GM12878 (cell line): Measurements from ENCODE around the gene PDE6A. TPM values are rescaled to one million over a fixed set of nuclear protein-coding genes. Genes with fewer than 3 reads are reported as not detected.

Experiments
- ATAC-seq: fragments of 200-7000 bp; cut with Tn5 transposase; 3 replicates; pipeline ENCODE4 v1.9.1; 2020; ENCODE audit warnings: mild to moderate bottlenecking, moderate library complexity
- BruUV-seq: library from RNA; stranded (reverse); fragments of 400-500 nt; replicated peaks from 2 replicates; lab custom pipeline; 2021; lab: Mats Ljungman, UMichigan
- CTCF ChIA-PET: fragments of 300-600 bp; sonication (Branson Sonifier 250); formaldehyde crosslinking; extraction: SDS; loops from one replicate; lab custom pipeline; 2021; ENCODE audit warnings: inconsistent platforms; lab: Yijun Ruan, JAX
- POLR2A ChIA-PET: fragments of 350-600 bp; formaldehyde crosslinking; extraction: SDS; loops from one replicate; lab custom pipeline; 2021; ENCODE audit warnings: inconsistent platforms; lab: Charles Lee
- RAD21 ChIA-PET: fragments of 300-600 bp; sonication (Branson Sonifier 250); formaldehyde crosslinking; loops from one replicate; lab custom pipeline; 2023; ENCODE audit warnings: antibody characterized with exemption; ENCODE audit not compliant: unreplicated experiment; lab: Charles Lee
- SMC1A ChIA-PET: fragments of 300-600 bp; sonication (Branson Sonifier 250); formaldehyde crosslinking; loops from one replicate; lab custom pipeline; 2023; ENCODE audit not compliant: unreplicated experiment, uncharacterized antibody; lab: Charles Lee
- DNase-seq: peaks from one replicate; pipeline ENCODE4 v3.0.0-alpha.2; 2011; ENCODE audit warnings: low read depth, low spot score
- FAIRE-seq: peaks from 3 replicates; lab custom pipeline; 2011; peaks lifted over from hg19 to GRCh38; lab: Jason Lieb, UNC
- H2AFZ ChIP-seq: 2 replicates; pipeline ENCODE4 v1.6.0; 2011; ENCODE audit warnings: low read depth, low read length, control low read depth; ENCODE audit not compliant: control insufficient read depth
- H3K27ac ChIP-seq: 2 replicates; pipeline ENCODE4 v1.5.1; 2011; ENCODE audit warnings: control low read depth; ENCODE audit not compliant: control insufficient read depth, insufficient read depth
- H3K27me3 ChIP-seq, 2 experiments: replicated peaks in 1 of 2; 2 replicates each; pipeline versions ENCODE4 v1.6.0 to v1.6.1; 2011; ENCODE audit warnings: low read length in 1 of 2; ENCODE audit not compliant: control insufficient read depth in 2 of 2, insufficient read depth in 2 of 2
- H3K36me3 ChIP-seq, 2 experiments: 2 replicates each; pipeline ENCODE4 v1.5.1; 2011; ENCODE audit warnings: low read length in 1 of 2; ENCODE audit not compliant: control insufficient read depth in 2 of 2, insufficient read depth in 2 of 2
- H3K4me1 ChIP-seq: 2 replicates; pipeline ENCODE4 v1.6.1; 2011; ENCODE audit warnings: mild to moderate bottlenecking, low read length, moderate library complexity, mixed read lengths; ENCODE audit not compliant: control insufficient read depth, insufficient read depth
- H3K4me2 ChIP-seq: 2 replicates; pipeline ENCODE4 v1.6.0; 2011; ENCODE audit warnings: control low read depth; ENCODE audit not compliant: control insufficient read depth, insufficient read depth
- H3K4me3 ChIP-seq: fragments of 200-600 bp; sonication (generic); 2 replicates; pipeline ENCODE4 v1.5.1; 2016
- H3K79me2 ChIP-seq: 2 replicates; pipeline ENCODE4 v1.6.0; 2011; ENCODE audit warnings: low read length; ENCODE audit not compliant: control insufficient read depth, insufficient read depth
- H3K9ac ChIP-seq: 2 replicates; pipeline ENCODE4 v1.8.0; 2011; ENCODE audit warnings: low read length, control low read depth, mixed read lengths; ENCODE audit not compliant: control insufficient read depth, insufficient read depth
- H3K9me3 ChIP-seq: replicated peaks from 3 replicates; pipeline ENCODE4 v1.5.1; 2011; ENCODE audit warnings: mild to moderate bottlenecking, low read length; ENCODE audit not compliant: control insufficient read depth, insufficient read depth
- H4K20me1 ChIP-seq: 2 replicates; pipeline ENCODE4 v1.6.0; 2011; ENCODE audit not compliant: control insufficient read depth, insufficient read depth
- CBFB ChIP-seq: IDR thresholded peaks from 2 replicates; pipeline ENCODE4 v1.6.1; 2016; ENCODE audit warnings: antibody characterized with exemption, low read depth
- CTCF ChIP-seq, 3 experiments: IDR thresholded peaks in 2 of 3; conservative IDR thresholded peaks in 1 of 3; 2 replicates each; pipeline ENCODE4 v1.5.1; 2011; ENCODE audit warnings: low read depth in 3 of 3, low read length in 3 of 3, mild to moderate bottlenecking in 3 of 3, control low read depth in 2 of 3, moderate library complexity in 2 of 3, inconsistent platforms in 1 of 3, mixed read lengths in 1 of 3; ENCODE audit not compliant: control insufficient read depth in 2 of 3, insufficient read depth in 1 of 3; ENCODE audit errors: extremely low read depth in 1 of 3
- EZH2 ChIP-seq: IDR thresholded peaks from 2 replicates; pipeline ENCODE4 v1.6.1; 2012; ENCODE audit warnings: low read depth, mild to moderate bottlenecking, control low read depth, inconsistent platforms, low read length, borderline replicate concordance; ENCODE audit not compliant: control insufficient read depth
- MEF2B ChIP-seq: fragments of 450-650 bp; IDR thresholded peaks from 2 replicates; pipeline ENCODE4 v1.6.1; 2018; ENCODE audit warnings: mild to moderate bottlenecking, moderate library complexity; ENCODE audit not compliant: partially characterized antibody, poor library complexity, severe bottlenecking
- MTA3 ChIP-seq: IDR thresholded peaks from 2 replicates; pipeline ENCODE4 v1.6.1; 2012; ENCODE audit warnings: low read length, inconsistent platforms, borderline replicate concordance
- NKRF ChIP-seq: fragments of 450-650 bp; conservative IDR thresholded peaks from 2 replicates; pipeline ENCODE4 v1.6.1; 2017; ENCODE audit warnings: mild to moderate bottlenecking, moderate library complexity
- RAD21 ChIP-seq: IDR thresholded peaks from 2 replicates; pipeline ENCODE4 v1.6.1; 2011; ENCODE audit warnings: mild to moderate bottlenecking, low read depth, low read length, moderate library complexity; ENCODE audit not compliant: insufficient read depth
- REST ChIP-seq: IDR thresholded peaks from 2 replicates; pipeline ENCODE4 v1.6.1; 2012; ENCODE audit warnings: mild to moderate bottlenecking, low read depth, low read length
- USF1 ChIP-seq: IDR thresholded peaks from 2 replicates; pipeline ENCODE4 v1.6.1; 2011; ENCODE audit warnings: borderline replicate concordance, low read depth, mild to moderate bottlenecking, moderate library complexity, mixed read lengths, low read length; ENCODE audit not compliant: insufficient read depth; ENCODE audit errors: extremely low read length
- ZNF217 ChIP-seq: fragments of 450-650 bp; IDR thresholded peaks from 2 replicates; pipeline ENCODE4 v1.6.1; 2017; ENCODE audit warnings: antibody characterized with exemption, mild to moderate bottlenecking
- WGBS: methylation state at CpG from one replicate; pipeline ENCODE4 v1.1.6; 2016; ENCODE audit warnings: low lambda C conversion rate; ENCODE audit not compliant: insufficient replicate concordance, insufficient coverage; ENCODE audit errors: missing lambda C conversion rate; 5-methylcytosine and 5-hydroxymethylcytosine counted together
- in situ Hi-C: fragments of 300-500 bp; cut with MboI; formaldehyde crosslinking; loops from 9 replicates; pipeline ENCODE4 v1.14.3; 2018; ENCODE audit warnings: mixed read lengths
- intact Hi-C: fragments of 100-400 bp; cut with micrococcal nuclease; formaldehyde crosslinking; loops from one replicate; pipeline ENCODE4 v1.14.2; 2022; ENCODE audit not compliant: unreplicated experiment
- polyA plus RNA-seq, 11 experiments: library from polyadenylated mRNA; depleted of rRNA in 4 of 11; unstranded in 6 of 11; stranded (reverse) in 5 of 11; fragments of >200 nt; fragmentation: Nextera tagmentation in 4 of 11; fragmentation: Illumina TruSeq in 1 of 11; extraction: Ambion mirVana in 4 of 11; extraction: Trizol in 1 of 11; gene quantifications; 1 replicate in 1 of 11; 2 replicates in 10 of 11; pipeline versions ENCODE4 v1.2.1 to v1.2.3, GENCODE V29; 2011 to 2016; ENCODE audit warnings: inconsistent platforms in 2 of 11, missing spikeins in 2 of 11, low read depth in 1 of 11
- total RNA-seq, 4 experiments: library from RNA; depleted of rRNA in 3 of 4; stranded (reverse); fragments of >200 nt in 3 of 4; fragmentation: Illumina TruSeq in 1 of 4; extraction: Trizol in 1 of 4; gene quantifications; 2 replicates each; pipeline versions ENCODE4 v1.2.1 to v1.2.3, GENCODE V29; 2013 to 2021

Gene PDE6A
- total and polyA plus RNA-seq, 10 of the 15 experiments (the other 5 are each of a cell fraction or from before 2014, with no cell fraction given), result 0.05 to 0.26 TPM; not detected in 8

- TF ChIP-seq USF1 (no peak), CTCF (IDR thresholded peaks at IDR 0.05 in 2 of 3, conservative IDR thresholded peaks at IDR 0.05 in 1 of 3; ENCODE audit: control insufficient read depth in 2 of 3, extremely low read depth in 1 of 3, insufficient read depth in 1 of 3, low read depth in 3 of 3, low read length in 3 of 3) (no peak), MEF2B (no peak)
These were observed 108.0 kb downstream of the PDE6A start (continued) for GRCh38 chr5:149836451-149837139.

- no peak overlapping the region for H2AFZ ChIP-seq
- SMC1A ChIA-PET, result interaction anchor here (0.6 to 6.4 kb wide), 25 partner anchors 9 to 201 kb away, joined by 3 to 81 read pairs (median 4); no protein-coding TSS in a partner anchor
- no peak overlapping the region for H3K9ac ChIP-seq
- H4K20me1 ChIP-seq, result no peaks in the 10 kb centered on the region
- no peak overlapping the region for H3K27ac ChIP-seq
- CTCF ChIA-PET, result interaction anchor here (0.6 to 15.7 kb wide), 38 partner anchors 13 to 432 kb away, joined by 3 to 462 read pairs (median 4); partner anchors contain the start of genes HMGXB3, SLC26A2 and TIGD6
- 44% methylated on average over 5 of the region's 5 CpGs for WGBS
- RAD21 ChIA-PET, result interaction anchor here (0.7 to 12.6 kb wide), 19 partner anchors 17 to 485 kb away, joined by 3 to 148 read pairs (median 5); partner anchors contain the start of gene SLC26A2
- BruUV-seq, result no TSS peak
- H3K27me3 ChIP-seq, result no peaks in the 10 kb centered on the region
- DNase-seq (no peak), FAIRE-seq (peak; percentile 86), ATAC-seq (peak; percentile 55)
- intact Hi-C loops (loop anchor here (1.0 kb wide), 1 partner anchor 156 kb away; no protein-coding TSS in a partner anchor), in situ Hi-C loops (no loop called here)
- H3K4me2 ChIP-seq, result no peak overlapping the region
- H3K4me1 ChIP-seq, result peaks cover 8% of the 10 kb centered on the region
- H3K4me3 ChIP-seq, result no peak overlapping the region
- H3K9me3 ChIP-seq, result no peaks in the 10 kb centered on the region
- peaks cover 7 to 36% of the 10 kb centered on the region in 2 experiments; a peak in 3 of 4 replicates for H3K36me3 ChIP-seq
- no peaks in the 10 kb centered on the region for H3K79me2 ChIP-seq
- POLR2A ChIA-PET, result interaction anchor here (0.5 to 1.0 kb wide), 6 partner anchors 16 to 1719 kb away, joined by 3 to 4 read pairs (median 3); partner anchors contain the start of genes PDGFRB and SLC26A2
- TF ChIP-seq ZNF217, result no peak
- no peak for TF ChIP-seq MTA3
- peak; percentile 68 for TF ChIP-seq RAD21
- no peak for TF ChIP-seq EZH2
- TF ChIP-seq CBFB, result no peak
- no peak for TF ChIP-seq NKRF
- TF ChIP-seq REST, result no peak
These were observed 110.2 kb downstream of the PDE6A start for GRCh38 chr5:149834246-149834855.
